Activated T-cell treated with anti-CD3 and anti-CD28 coated beads, Interleukin-2, amount 50 U/mL, for 72 hours (primary cell): ENCODE measurements around the gene TPT1. TPM values are rescaled to one million over a fixed set of nuclear protein-coding genes. Genes with fewer than 3 reads are reported as not detected.
"Not testable (repeated sequence)": the region's sequence is repeated elsewhere in the genome, so short reads cannot be mapped to it uniquely, and the experiment has no call there.

ENCODE experiments used
- ATAC-seq, 2 donors: fragments of 150-1000 bp; cut with Tn5 transposase; replicated peaks in 1 of 2; 2 replicates each; pipeline ENCODE4 v1.10.0; 2021; ENCODE audit warnings: moderate library complexity in 2 of 2, mild to moderate bottlenecking in 1 of 2
- DNase-seq, 2 donors: peaks; one replicate each; pipeline ENCODE4 v3.0.0; 2021 to 2022; ENCODE audit warnings: mixed read lengths in 1 of 2
- H3K27ac Mint-ChIP-seq: one replicate; pipeline ENCODE4 v1.8.0; 2022; ENCODE audit warnings: mild to moderate bottlenecking, moderate library complexity, mixed read lengths
- H3K27me3 Mint-ChIP-seq: one replicate; pipeline ENCODE4 v1.8.0; 2022; ENCODE audit warnings: low read depth, mixed read lengths
- H3K36me3 Mint-ChIP-seq, 2 donors: one replicate each; pipeline ENCODE4 v1.8.0; 2022; ENCODE audit warnings: mixed read lengths in 2 of 2, mild to moderate bottlenecking in 1 of 2; ENCODE audit not compliant: insufficient read depth in 2 of 2
- H3K4me1 Mint-ChIP-seq: one replicate; pipeline ENCODE4 v1.8.0; 2022; ENCODE audit warnings: low read depth, mixed read lengths
- H3K4me3 Mint-ChIP-seq, 2 donors: one replicate each; pipeline ENCODE4 v1.8.0; 2022; ENCODE audit warnings: mild to moderate bottlenecking in 2 of 2, mixed read lengths in 2 of 2, moderate library complexity in 2 of 2
- H3K9me3 Mint-ChIP-seq, 2 donors: one replicate each; pipeline ENCODE4 v1.8.0; 2022; ENCODE audit warnings: mixed read lengths in 2 of 2
- total RNA-seq, 2 donors: library from RNA; stranded (reverse); gene quantifications; one replicate each; pipeline ENCODE4 v1.2.3, GENCODE V29; 2022

TPT1 gene
- total RNA-seq, 2 donors from 2014 or later: 3,358 to 3,644 TPM

DNA sequence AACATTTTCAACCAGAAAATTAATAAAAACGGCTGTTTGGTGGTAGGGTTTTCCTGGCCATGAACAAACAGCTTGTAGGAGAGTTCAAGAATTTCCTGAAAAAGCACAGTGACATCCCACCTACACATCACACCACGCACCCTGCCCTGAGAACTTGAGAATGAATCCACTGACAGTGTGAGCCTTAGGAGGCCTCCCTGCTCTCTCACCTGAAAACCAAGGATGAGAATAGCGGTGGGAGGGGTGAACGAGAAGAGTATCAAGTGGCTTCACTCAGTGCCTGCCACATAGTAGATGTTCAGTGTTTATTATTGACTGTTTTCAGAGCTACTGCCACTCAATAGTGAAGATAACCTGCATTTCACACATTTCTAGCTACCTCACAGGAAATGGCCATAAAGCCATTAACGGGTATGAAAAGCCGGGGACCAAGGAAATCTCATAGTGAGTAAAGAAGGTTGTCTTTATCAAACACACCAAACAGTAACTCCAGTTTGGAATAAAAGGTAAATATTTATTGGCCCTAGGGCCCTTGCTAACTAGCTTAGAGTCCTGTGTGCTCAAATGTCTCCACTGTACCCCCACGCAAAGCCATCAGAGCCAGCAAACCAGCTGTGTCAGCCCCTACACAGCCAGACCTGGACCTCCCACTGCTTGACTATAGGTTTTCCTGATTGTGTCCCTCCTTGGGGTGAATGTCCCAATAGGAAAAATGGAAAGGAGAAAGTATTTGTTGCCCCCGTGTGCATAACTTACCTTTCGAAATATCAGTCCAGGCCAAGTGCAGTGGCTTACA is 40.6 kb downstream of the TPT1 start:
- ATAC-seq: no peak
- Mint-ChIP-seq H3K4me3 (no peak overlapping the region), H3K27ac (no peak overlapping the region)

DNA sequence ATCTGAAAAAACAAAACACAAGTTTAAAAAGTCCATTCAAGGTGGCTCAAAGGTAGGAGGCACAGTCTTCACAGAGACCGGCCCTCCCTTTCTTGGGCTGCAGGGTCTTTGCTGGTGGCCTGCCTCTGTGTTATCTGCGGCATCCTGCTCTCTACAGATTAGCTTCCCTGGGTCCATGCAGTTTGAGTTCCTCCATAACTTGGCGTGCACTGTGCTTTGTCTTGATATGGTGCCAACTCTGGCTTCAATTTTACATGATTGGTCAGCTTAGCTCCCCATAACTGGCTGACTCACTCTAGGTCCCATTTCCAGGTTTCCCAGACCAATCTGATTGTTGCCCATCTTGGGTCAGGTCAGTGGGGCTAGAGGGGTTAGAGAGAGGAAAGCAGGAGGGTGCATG is 41.8 kb downstream of the TPT1 start:
- H3K27ac Mint-ChIP-seq: no peak overlapping the region
- no peaks in the 10 kb centered on the region for H3K36me3 Mint-ChIP-seq
- peaks cover 13% of the 10 kb centered on the region for H3K27me3 Mint-ChIP-seq
- no peak overlapping the region for H3K4me3 Mint-ChIP-seq
- H3K9me3 Mint-ChIP-seq: no peaks in the 10 kb centered on the region
- DNase-seq (no peak), ATAC-seq (no peak)
- H3K4me1 Mint-ChIP-seq: peaks cover 38% of the 10 kb centered on the region

More for the DNA sequence above, 40.6 kb downstream of the TPT1 start:
- H3K4me1 Mint-ChIP-seq: peaks cover 35% of the 10 kb centered on the region
- no peaks in the 10 kb centered on the region for H3K36me3 Mint-ChIP-seq
- peaks cover 18% of the 10 kb centered on the region for H3K27me3 Mint-ChIP-seq
- no peak for DNase-seq
- H3K9me3 Mint-ChIP-seq: no peaks in the 10 kb centered on the region

- H3K9me3 Mint-ChIP-seq, H3K27me3 Mint-ChIP-seq, DNase-seq, H3K4me3 Mint-ChIP-seq, ATAC-seq, H3K36me3 Mint-ChIP-seq, H3K27ac Mint-ChIP-seq: not testable (repeated sequence)
- peaks cover 38% of the 10 kb centered on the region for H3K4me1 Mint-ChIP-seq
Observed at GRCh38 chr13:45298550-45298949, 42.4 kb downstream of the TPT1 start.

GRCh38 chr13:45298206-45298505 is 42.8 kb downstream of the TPT1 start:
- Mint-ChIP-seq H3K27ac (peak overlapping the region; percentile 1), H3K4me3 (peak overlapping the region; percentile 5 to 13), H3K36me3 (no peaks in the 10 kb centered on the region), H3K9me3 (no peaks in the 10 kb centered on the region), H3K27me3 (peaks cover 8% of the 10 kb centered on the region), H3K4me1 (peaks cover 38% of the 10 kb centered on the region)
- DNase-seq (no peak), ATAC-seq (no peak)

DNA sequence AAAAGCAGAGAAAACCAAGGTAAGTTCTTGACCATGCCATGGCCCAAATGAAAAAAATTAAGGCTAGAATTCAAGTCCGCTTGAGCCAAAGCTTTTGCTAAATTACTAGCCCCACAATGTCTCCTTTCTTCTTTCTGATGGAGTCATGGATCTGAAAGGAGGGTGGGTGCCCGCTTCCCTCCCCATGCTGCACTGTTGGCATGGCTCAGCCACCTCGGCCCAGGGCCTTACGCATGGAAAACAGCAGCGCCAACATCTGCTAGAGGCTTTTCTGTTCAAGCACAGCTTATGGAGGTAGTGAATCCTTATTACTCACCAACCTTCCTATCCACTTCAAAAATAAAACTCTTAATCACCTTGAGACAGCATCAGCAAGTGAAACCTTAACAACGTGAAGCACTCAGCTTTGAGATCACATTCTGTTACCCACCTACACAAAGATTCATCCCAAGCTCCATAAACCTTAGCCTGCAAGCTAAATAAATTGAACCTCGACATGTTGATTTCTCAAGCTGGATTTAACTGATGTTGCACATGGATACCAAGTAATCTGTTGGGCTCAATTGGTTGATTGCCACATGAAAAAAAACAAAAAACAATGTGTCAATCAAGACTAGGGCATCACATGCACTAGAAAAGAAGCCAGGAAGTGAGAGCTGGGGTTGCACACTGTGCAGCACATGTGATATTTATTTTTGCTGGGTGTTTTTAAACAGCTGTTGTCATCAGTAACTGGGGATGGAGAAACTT is 43.4 kb downstream of the TPT1 start:
- peaks cover 4% of the 10 kb centered on the region for H3K27me3 Mint-ChIP-seq
- H3K27ac Mint-ChIP-seq: peak overlapping the region; percentile 71
- ATAC-seq (peak; percentile 81 to 82), DNase-seq (peak; percentile 12 to 15)
- no peaks in the 10 kb centered on the region for H3K9me3 Mint-ChIP-seq
- peaks cover 38% of the 10 kb centered on the region for H3K4me1 Mint-ChIP-seq
- H3K4me3 Mint-ChIP-seq: peak overlapping the region; percentile 5 to 13
- H3K36me3 Mint-ChIP-seq: no peaks in the 10 kb centered on the region

- no peaks in the 10 kb centered on the region for H3K36me3 Mint-ChIP-seq
- H3K27me3 Mint-ChIP-seq: no peaks in the 10 kb centered on the region
- peaks cover 38% of the 10 kb centered on the region for H3K4me1 Mint-ChIP-seq
- DNase-seq (no peak), ATAC-seq (no peak)
- no peak overlapping the region for H3K4me3 Mint-ChIP-seq
- H3K27ac Mint-ChIP-seq: no peak overlapping the region
- no peaks in the 10 kb centered on the region for H3K9me3 Mint-ChIP-seq
Observed at GRCh38 chr13:45296259-45296658, 44.7 kb downstream of the TPT1 start.

- Mint-ChIP-seq H3K27me3 (no peaks in the 10 kb centered on the region), H3K36me3 (no peaks in the 10 kb centered on the region), H3K4me3 (no peak overlapping the region), H3K4me1 (peaks cover 38% of the 10 kb centered on the region), H3K27ac (no peak overlapping the region), H3K9me3 (no peaks in the 10 kb centered on the region)
- ATAC-seq (no peak), DNase-seq (no peak)
Observed at GRCh38 chr13:45295536-45295935, 45.4 kb downstream of the TPT1 start.

GRCh38 chr13:45292176-45292575 is 48.8 kb downstream of the TPT1 start:
- DNase-seq (no peak), ATAC-seq (no peak)
- no peak overlapping the region for H3K4me3 Mint-ChIP-seq
- H3K27ac Mint-ChIP-seq: no peak overlapping the region
- no peaks in the 10 kb centered on the region for H3K9me3 Mint-ChIP-seq
- no peaks in the 10 kb centered on the region for H3K27me3 Mint-ChIP-seq
- peaks cover 0 to 4% of the 10 kb centered on the region in 2 donors for H3K36me3 Mint-ChIP-seq
- peaks cover 21% of the 10 kb centered on the region for H3K4me1 Mint-ChIP-seq

GRCh38 chr13:45289936-45290563 is 50.9 kb downstream of the TPT1 start:
- DNase-seq (no peak), ATAC-seq (no peak)
- H3K27me3 Mint-ChIP-seq: no peaks in the 10 kb centered on the region
- peaks cover 4% of the 10 kb centered on the region in 2 donors for H3K36me3 Mint-ChIP-seq
- no peak overlapping the region for H3K27ac Mint-ChIP-seq
- H3K4me3 Mint-ChIP-seq: no peak overlapping the region
- no peaks in the 10 kb centered on the region for H3K4me1 Mint-ChIP-seq
- H3K9me3 Mint-ChIP-seq: no peaks in the 10 kb centered on the region

Other genes with a start within 250 kb of the TPT1 start
- gene GTF2F2, start 220.7 kb downstream of the TPT1 start, total RNA-seq: 10 to 100 TPM; 13.8 to 16.7 TPM
- not detected for gene KCTD4, start 140.1 kb downstream of the TPT1 start, total RNA-seq
- 10 to 100 TPM; 17.9 to 19.8 TPM for gene SLC25A30, start 77.2 kb upstream of the TPT1 start, total RNA-seq
- gene COG3, start 123.8 kb upstream of the TPT1 start, total RNA-seq: 10 to 100 TPM; 28.0 to 29.8 TPM